Ishikawa (cell line): ENCODE results near the gene GSS.

ENCODE experiments used
- CEBPB ChIP-seq: IDR thresholded peaks from 2 replicates; pipeline ENCODE4 v1.6.1; 2012
- CREB1 ChIP-seq: IDR thresholded peaks from 2 replicates; pipeline ENCODE4 v1.6.1; 2012; ENCODE audit warnings: low read depth
- EGR1 ChIP-seq: IDR thresholded peaks from 2 replicates; pipeline ENCODE4 v1.6.1; 2012
- EP300 ChIP-seq: IDR thresholded peaks from 2 replicates; pipeline ENCODE4 v1.6.1; 2012; ENCODE audit warnings: borderline replicate concordance
- FOXM1 ChIP-seq: IDR thresholded peaks from 2 replicates; pipeline ENCODE4 v1.6.1; 2012; ENCODE audit warnings: low read depth, borderline replicate concordance
- NFIC ChIP-seq: IDR thresholded peaks from 2 replicates; pipeline ENCODE4 v1.6.1; 2012
- RAD21 ChIP-seq: IDR thresholded peaks from 2 replicates; pipeline ENCODE4 v1.6.1; 2012; ENCODE audit warnings: low read depth
- TAF1 ChIP-seq: IDR thresholded peaks from 2 replicates; pipeline ENCODE4 v1.6.1; 2012; ENCODE audit warnings: low read depth, mild to moderate bottlenecking
- TCF12 ChIP-seq: IDR thresholded peaks from 2 replicates; pipeline ENCODE4 v1.6.1; 2012; ENCODE audit warnings: low read depth
- TEAD4 ChIP-seq: IDR thresholded peaks from 2 replicates; pipeline ENCODE4 v1.6.1; 2012
- YY1 ChIP-seq: IDR thresholded peaks from 2 replicates; pipeline ENCODE4 v1.6.1; 2012; ENCODE audit warnings: low read depth
- ZBTB7A ChIP-seq: IDR thresholded peaks from 2 replicates; pipeline ENCODE4 v1.6.1; 2012; ENCODE audit warnings: low read depth
- TF ChIP-seq, protein P1 (sequence below): IDR thresholded peaks from 2 replicates; pipeline ENCODE4 v1.6.1; 2012; ENCODE audit warnings: low read depth, mild to moderate bottlenecking
- TF ChIP-seq, protein P2 (sequence below): IDR thresholded peaks from 2 replicates; pipeline ENCODE4 v1.6.1; 2012
- TF ChIP-seq, protein P3 (sequence below): IDR thresholded peaks from 2 replicates; pipeline ENCODE4 v1.6.1; 2012

Gene GSS

DNA sequence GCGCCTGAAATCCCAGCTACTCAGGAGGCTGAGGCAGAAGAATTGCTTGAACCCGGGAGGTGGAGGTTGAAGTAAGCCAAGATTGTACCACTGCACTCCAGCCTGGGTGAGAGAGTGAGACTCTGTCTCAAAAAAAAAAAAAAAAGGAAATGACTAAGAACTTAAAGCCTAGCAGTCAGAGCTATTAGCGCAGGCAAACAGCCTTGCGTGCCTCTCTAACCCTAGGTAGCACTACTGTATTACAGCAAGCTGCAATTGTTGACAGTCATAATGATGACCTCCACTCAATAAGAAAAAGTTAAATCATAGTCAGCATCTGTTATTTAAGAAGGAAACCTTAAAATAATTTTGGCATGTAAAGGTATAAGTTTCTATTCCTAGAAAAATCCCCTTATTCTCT, 14.4 kb downstream of the GSS start:
- TF ChIP-seq TAF1 (no peak), YY1 (no peak), TCF12 (no peak), RAD21 (no peak), CREB1 (no peak), TEAD4 (no peak), ZBTB7A (no peak), FOXM1 (no peak), CEBPB (no peak), NFIC (no peak), EP300 (no peak), EGR1 (no peak)
- TF ChIP-seq, protein P1, sequence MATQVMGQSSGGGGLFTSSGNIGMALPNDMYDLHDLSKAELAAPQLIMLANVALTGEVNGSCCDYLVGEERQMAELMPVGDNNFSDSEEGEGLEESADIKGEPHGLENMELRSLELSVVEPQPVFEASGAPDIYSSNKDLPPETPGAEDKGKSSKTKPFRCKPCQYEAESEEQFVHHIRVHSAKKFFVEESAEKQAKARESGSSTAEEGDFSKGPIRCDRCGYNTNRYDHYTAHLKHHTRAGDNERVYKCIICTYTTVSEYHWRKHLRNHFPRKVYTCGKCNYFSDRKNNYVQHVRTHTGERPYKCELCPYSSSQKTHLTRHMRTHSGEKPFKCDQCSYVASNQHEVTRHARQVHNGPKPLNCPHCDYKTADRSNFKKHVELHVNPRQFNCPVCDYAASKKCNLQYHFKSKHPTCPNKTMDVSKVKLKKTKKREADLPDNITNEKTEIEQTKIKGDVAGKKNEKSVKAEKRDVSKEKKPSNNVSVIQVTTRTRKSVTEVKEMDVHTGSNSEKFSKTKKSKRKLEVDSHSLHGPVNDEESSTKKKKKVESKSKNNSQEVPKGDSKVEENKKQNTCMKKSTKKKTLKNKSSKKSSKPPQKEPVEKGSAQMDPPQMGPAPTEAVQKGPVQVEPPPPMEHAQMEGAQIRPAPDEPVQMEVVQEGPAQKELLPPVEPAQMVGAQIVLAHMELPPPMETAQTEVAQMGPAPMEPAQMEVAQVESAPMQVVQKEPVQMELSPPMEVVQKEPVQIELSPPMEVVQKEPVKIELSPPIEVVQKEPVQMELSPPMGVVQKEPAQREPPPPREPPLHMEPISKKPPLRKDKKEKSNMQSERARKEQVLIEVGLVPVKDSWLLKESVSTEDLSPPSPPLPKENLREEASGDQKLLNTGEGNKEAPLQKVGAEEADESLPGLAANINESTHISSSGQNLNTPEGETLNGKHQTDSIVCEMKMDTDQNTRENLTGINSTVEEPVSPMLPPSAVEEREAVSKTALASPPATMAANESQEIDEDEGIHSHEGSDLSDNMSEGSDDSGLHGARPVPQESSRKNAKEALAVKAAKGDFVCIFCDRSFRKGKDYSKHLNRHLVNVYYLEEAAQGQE: no peak
- TF ChIP-seq, protein P2, sequence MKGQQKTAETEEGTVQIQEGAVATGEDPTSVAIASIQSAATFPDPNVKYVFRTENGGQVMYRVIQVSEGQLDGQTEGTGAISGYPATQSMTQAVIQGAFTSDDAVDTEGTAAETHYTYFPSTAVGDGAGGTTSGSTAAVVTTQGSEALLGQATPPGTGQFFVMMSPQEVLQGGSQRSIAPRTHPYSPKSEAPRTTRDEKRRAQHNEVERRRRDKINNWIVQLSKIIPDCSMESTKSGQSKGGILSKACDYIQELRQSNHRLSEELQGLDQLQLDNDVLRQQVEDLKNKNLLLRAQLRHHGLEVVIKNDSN: no peak
- TF ChIP-seq, protein P3, sequence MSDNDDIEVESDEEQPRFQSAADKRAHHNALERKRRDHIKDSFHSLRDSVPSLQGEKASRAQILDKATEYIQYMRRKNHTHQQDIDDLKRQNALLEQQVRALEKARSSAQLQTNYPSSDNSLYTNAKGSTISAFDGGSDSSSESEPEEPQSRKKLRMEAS: no peak

- TF ChIP-seq TEAD4 (no peak), ZBTB7A (no peak), YY1 (no peak), EGR1 (no peak), EP300 (no peak), RAD21 (no peak)
- TF ChIP-seq, protein P2: no peak
- TF ChIP-seq, protein P1: no peak
- TF ChIP-seq, protein P3: no peak
Measured at GRCh38 chr20:34940081-34940481, 15.5 kb downstream of the GSS start.

- TF ChIP-seq, protein P1: no peak
- no peak for TF ChIP-seq RAD21
- TF ChIP-seq NFIC: peak; percentile 58
Measured at GRCh38 chr20:34938466-34939163, 17.0 kb downstream of the GSS start.

- TF ChIP-seq, protein P3: no peak
- TF ChIP-seq FOXM1 (no peak), TEAD4 (no peak), EGR1 (no peak), CREB1 (no peak), EP300 (no peak), NFIC (no peak), TCF12 (no peak), RAD21 (no peak), TAF1 (no peak), CEBPB (no peak)
- TF ChIP-seq, protein P2: no peak
- TF ChIP-seq, protein P1: no peak
Measured at GRCh38 chr20:34931771-34932170, 23.8 kb downstream of the GSS start.
